ENCODE results near the gene DTX1. TPM values are rescaled to one million over a fixed set of nuclear protein-coding genes. Genes with fewer than 3 reads are reported as not detected.

DTX1 gene
- total and polyA plus RNA-seq, 2 donors (not counting 3 experiments of a cell fraction or from before 2014, with no cell fraction given), result 0.06 to 0.22 TPM

DNA sequence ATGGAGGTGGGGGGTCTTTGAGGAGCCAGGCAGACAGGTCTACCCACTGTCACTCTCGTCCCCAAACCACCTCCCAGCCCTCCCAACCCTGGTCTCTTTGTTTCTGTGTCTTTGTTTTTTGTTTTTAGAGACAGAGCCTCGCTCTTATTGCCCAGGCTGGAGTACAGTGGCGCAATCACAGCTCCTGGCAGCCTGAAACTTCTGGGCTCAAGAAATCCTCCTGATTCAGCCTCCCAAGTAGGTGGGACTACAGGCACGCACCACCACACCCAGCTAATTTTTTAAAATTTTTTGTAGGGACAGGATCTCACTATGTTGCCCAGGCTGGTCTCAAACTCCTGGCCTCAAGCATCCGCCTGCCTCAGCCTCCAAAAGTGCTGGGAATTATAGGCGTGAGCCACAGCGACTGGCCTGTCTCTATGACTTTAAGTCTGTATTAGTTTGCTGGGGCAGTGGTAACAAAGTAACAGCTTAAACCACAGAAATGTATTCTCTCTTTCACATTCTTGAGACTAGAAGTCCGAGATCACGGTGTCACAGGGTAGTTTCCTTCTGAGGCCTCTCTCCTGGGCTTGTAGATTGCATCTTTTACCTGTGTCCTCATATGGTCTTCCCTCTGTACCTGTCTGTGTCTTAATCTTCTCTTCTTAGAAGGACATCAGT lies 26.1 kb downstream of the DTX1 start:
- Histone ChIP-seq H3K4me2 (ENCODE audit: insufficient read depth, low read length) (no peak overlapping the region), H3K27ac (ENCODE audit: insufficient read depth, low read depth, low read length) (no peak overlapping the region), H3K4me1 (ENCODE audit: control insufficient read depth, extremely low read depth, insufficient read depth, low read length) (no peaks in the 10 kb centered on the region), H3K36me3 (ENCODE audit: control insufficient read depth in 2 of 2, extremely low read depth in 1 of 2, insufficient read depth in 2 of 2, low read length in 2 of 2) (no peaks in the 10 kb centered on the region), H4K20me1 (replicated peaks; ENCODE audit: control insufficient read depth, extremely low read depth, insufficient read depth, low read length) (no peaks in the 10 kb centered on the region), H3K9me1 (replicated peaks; ENCODE audit: control insufficient read depth, extremely low read depth, insufficient read depth, low read length) (no peaks in the 10 kb centered on the region), H3K4me3 (replicated peaks in 1 of 3; ENCODE audit: insufficient read depth in 1 of 3, low read depth in 1 of 3, low read length in 3 of 3) (no peak overlapping the region), H3K9ac (replicated peaks; ENCODE audit: extremely low read depth, insufficient read depth, low read length) (no peak overlapping the region), H3K27me3 (ENCODE audit: control insufficient read depth in 2 of 2, insufficient read depth in 2 of 2, low read length in 2 of 2) (peaks cover 8 to 10% of the 10 kb centered on the region in 2 experiments), H3K9me3 (replicated peaks; ENCODE audit: control insufficient read depth, insufficient read depth, low read length) (no peaks in the 10 kb centered on the region), H3K79me2 (ENCODE audit: control insufficient read depth, insufficient read depth, low read length) (no peaks in the 10 kb centered on the region), H2AFZ (ENCODE audit: low read depth, low read length) (no peak overlapping the region)
- TF ChIP-seq, protein P1, sequence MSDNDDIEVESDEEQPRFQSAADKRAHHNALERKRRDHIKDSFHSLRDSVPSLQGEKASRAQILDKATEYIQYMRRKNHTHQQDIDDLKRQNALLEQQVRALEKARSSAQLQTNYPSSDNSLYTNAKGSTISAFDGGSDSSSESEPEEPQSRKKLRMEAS (IDR thresholded peaks at IDR 0.05; ENCODE audit: insufficient read depth, insufficient read length), result no peak
- no peak for TF ChIP-seq POLR2AphosphoS5 (IDR thresholded peaks at IDR 0.05; ENCODE audit: insufficient read depth, low read depth, low read length)
- CTCF ChIA-PET, result no interaction called here
- no TSS peak for BruUV-seq (replicated peaks)
- POLR2A ChIA-PET, result no interaction called here
- intact Hi-C loops (cut with micrococcal nuclease) (no loop called here), dilution Hi-C loops (cut with MboI; ENCODE audit: extremely low pct_ligation_motif_present, low sequenced_read_pairs) (no loop called here)
- FAIRE-seq (no peak), DNase-seq (ENCODE audit: low read depth, low spot score) (no peak)

DNA sequence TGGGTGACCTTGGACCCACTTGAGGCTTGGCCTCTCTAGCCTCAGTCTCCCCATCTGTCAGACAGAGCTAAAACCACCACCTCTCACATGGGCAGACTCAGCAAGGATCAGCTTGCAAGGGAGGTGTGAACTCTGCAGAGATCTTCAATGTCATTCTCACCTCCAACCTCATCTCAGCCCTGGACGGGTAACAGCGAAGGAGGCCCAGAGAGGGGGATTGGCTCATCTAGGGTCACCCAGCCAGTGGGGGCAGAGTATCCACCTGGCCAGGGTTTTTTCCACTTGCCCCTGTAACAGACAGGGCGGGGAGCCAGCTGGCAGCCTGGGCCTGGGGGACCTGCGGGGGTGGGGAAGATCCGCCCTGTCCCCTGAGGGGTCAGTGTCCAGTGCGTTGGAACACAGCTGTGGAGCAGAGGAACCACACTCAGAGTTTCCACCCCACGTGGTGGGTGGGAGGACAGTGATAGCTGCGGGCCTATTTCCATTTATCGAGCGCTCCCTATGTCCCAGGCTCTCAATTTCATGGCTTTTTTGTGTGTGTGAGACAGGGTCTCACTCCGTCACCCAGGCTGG lies 27.4 kb downstream of the DTX1 start:
- Histone ChIP-seq H3K27me3 (ENCODE audit: control insufficient read depth in 2 of 2, insufficient read depth in 2 of 2, low read length in 2 of 2) (peaks cover 0 to 4% of the 10 kb centered on the region in 2 experiments), H3K9me1 (replicated peaks; ENCODE audit: control insufficient read depth, extremely low read depth, insufficient read depth, low read length) (no peaks in the 10 kb centered on the region), H2AFZ (ENCODE audit: low read depth, low read length) (no peak overlapping the region), H3K27ac (ENCODE audit: insufficient read depth, low read depth, low read length) (no peak overlapping the region), H3K79me2 (ENCODE audit: control insufficient read depth, insufficient read depth, low read length) (no peaks in the 10 kb centered on the region), H3K4me2 (ENCODE audit: insufficient read depth, low read length) (no peak overlapping the region), H3K9ac (replicated peaks; ENCODE audit: extremely low read depth, insufficient read depth, low read length) (no peak overlapping the region), H3K36me3 (ENCODE audit: control insufficient read depth in 2 of 2, extremely low read depth in 1 of 2, insufficient read depth in 2 of 2, low read length in 2 of 2) (no peaks in the 10 kb centered on the region), H3K9me3 (replicated peaks; ENCODE audit: control insufficient read depth, insufficient read depth, low read length) (no peaks in the 10 kb centered on the region), H3K4me3 (replicated peaks in 1 of 3; ENCODE audit: insufficient read depth in 1 of 3, low read depth in 1 of 3, low read length in 3 of 3) (no peak overlapping the region), H4K20me1 (replicated peaks; ENCODE audit: control insufficient read depth, extremely low read depth, insufficient read depth, low read length) (no peaks in the 10 kb centered on the region), H3K4me1 (ENCODE audit: control insufficient read depth, extremely low read depth, insufficient read depth, low read length) (no peaks in the 10 kb centered on the region)
- intact Hi-C loops (cut with micrococcal nuclease) (no loop called here), dilution Hi-C loops (cut with MboI; ENCODE audit: extremely low pct_ligation_motif_present, low sequenced_read_pairs) (no loop called here)
- no peak for FAIRE-seq
- TF ChIP-seq POLR2AphosphoS5 (IDR thresholded peaks at IDR 0.05; ENCODE audit: insufficient read depth, low read depth, low read length), result no peak
- TF ChIP-seq GATA2 (IDR thresholded peaks at IDR 0.05; ENCODE audit: insufficient read depth, insufficient read length, low read depth, low read length), result no peak
- TF ChIP-seq JUN (IDR thresholded peaks at IDR 0.05; ENCODE audit: borderline replicate concordance, insufficient read depth, insufficient read length, low read depth), result no peak
- TF ChIP-seq POLR2A (IDR thresholded peaks at IDR 0.05; ENCODE audit: low read depth, low read length), result no peak
- TF ChIP-seq, protein P1 (IDR thresholded peaks at IDR 0.05; ENCODE audit: insufficient read depth, insufficient read length), result no peak
- TF ChIP-seq, protein P2, sequence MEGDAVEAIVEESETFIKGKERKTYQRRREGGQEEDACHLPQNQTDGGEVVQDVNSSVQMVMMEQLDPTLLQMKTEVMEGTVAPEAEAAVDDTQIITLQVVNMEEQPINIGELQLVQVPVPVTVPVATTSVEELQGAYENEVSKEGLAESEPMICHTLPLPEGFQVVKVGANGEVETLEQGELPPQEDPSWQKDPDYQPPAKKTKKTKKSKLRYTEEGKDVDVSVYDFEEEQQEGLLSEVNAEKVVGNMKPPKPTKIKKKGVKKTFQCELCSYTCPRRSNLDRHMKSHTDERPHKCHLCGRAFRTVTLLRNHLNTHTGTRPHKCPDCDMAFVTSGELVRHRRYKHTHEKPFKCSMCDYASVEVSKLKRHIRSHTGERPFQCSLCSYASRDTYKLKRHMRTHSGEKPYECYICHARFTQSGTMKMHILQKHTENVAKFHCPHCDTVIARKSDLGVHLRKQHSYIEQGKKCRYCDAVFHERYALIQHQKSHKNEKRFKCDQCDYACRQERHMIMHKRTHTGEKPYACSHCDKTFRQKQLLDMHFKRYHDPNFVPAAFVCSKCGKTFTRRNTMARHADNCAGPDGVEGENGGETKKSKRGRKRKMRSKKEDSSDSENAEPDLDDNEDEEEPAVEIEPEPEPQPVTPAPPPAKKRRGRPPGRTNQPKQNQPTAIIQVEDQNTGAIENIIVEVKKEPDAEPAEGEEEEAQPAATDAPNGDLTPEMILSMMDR (IDR thresholded peaks at IDR 0.05; ENCODE audit: extremely low read depth in 1 of 2, insufficient read depth in 1 of 2, low read depth in 1 of 2, low read length in 2 of 2), result no peak
- TF ChIP-seq FOS (IDR thresholded peaks at IDR 0.05; ENCODE audit: borderline replicate concordance, insufficient read depth, low read length), result no peak
- TF ChIP-seq EZH2 (IDR thresholded peaks at IDR 0.05; ENCODE audit: borderline replicate concordance, low read depth, low read length, severe bottlenecking), result no peak
- BruUV-seq (replicated peaks), result no TSS peak
- POLR2A ChIA-PET, result no interaction called here
- CTCF ChIA-PET, result interaction anchor here (1.1 to 1.4 kb wide), 2 partner anchors 9 to 91 kb away, joined by 3 to 5 read pairs; no protein-coding TSS in a partner anchor
- no peak for DNase-seq (ENCODE audit: low read depth, low spot score)
